Measurements from ENCODE around the gene CD8B. TPM values are rescaled to one million over a fixed set of nuclear protein-coding genes. Genes with fewer than 3 reads are reported as not detected.

Gene CD8B
- polyA plus RNA-seq, 1 of the 3 experiments (the other 2 are of a cell fraction): not detected

DNA sequence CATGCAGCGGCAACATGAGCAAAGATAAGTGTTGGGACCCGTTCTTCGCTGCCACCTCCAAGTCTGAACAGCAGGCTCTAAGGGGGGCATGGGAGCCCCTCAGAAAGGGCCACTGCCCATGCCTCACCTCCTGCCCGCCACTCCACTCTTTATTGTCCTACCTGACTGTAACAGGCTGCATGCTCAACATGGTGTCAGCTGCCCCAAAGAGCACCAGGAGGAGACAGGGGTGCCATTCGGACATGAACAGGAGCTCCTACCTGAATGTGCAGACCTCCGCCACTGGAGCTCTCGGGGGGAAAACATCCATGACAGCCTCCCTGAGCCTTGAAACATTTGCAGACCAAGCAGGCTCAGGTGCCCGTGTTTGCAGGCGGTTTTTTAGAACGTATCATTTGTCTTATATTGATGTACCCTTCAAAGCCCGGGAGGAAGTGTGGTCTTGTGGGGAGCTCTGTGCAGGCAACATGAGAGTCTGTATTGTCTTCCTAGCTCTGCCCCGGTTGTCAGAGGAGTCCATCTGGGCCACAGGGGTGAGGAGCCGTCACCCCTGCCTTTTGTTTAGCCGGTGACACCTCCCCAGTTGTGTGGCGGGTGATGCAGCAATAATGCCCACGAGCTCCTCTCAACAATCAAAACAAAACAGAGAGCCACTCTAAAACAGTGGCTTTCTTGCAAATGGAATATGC is 35.8 kb downstream of the CD8B start (continued):
- TF ChIP-seq JUND (IDR thresholded peaks at IDR 0.05): no peak
- no peak for TF ChIP-seq RXRA (IDR thresholded peaks at IDR 0.05; ENCODE audit: borderline replicate concordance, low read depth)
- TF ChIP-seq GATA2 (CRISPR knock-in tag; IDR thresholded peaks at IDR 0.05): no peak
- no peak for TF ChIP-seq RFX5 (IDR thresholded peaks at IDR 0.05; ENCODE audit: low read length)

DNA sequence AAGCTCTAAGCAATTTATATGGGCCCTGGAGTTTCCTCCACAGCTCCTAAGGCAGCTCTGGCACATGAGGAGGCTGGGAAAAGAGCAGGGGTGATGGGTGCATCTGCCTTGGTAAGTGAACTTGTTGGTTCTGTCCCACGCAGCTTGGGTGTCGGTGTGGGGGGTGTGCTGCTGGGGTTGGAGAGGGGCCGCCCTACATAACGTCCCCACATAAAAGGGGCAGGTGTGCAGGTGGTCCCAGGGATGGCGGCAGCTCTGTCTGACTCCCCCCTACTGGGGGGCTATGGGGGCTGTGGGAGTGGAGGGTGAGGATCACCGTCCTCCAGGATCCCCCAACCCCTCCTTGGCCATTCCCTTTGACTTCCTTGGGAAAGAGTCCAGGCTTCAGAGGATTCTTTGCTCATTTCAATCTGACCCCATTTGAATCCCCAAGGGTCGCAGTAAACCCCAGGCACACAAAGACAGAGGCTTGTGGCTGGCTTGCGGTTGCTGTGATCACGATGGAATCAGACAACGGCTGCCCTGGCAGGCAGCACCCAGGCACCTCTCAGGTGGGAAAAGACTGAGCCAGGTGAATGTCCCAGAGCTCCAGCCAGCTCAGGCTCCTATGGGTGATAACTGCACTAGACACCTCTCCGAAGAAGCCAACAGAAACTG is 36.5 kb downstream of the CD8B start:
- CTCF ChIA-PET: interaction anchor here (1.0 kb wide), 1 partner anchor 16 kb away, joined by 4 read pairs; no protein-coding TSS in a partner anchor
- Histone ChIP-seq H3K27ac (ENCODE audit: low read depth in 2 of 2, low read length in 1 of 2) (no peak overlapping the region), H3K4me2 (no peak overlapping the region), H3K9me3 (no peaks in the 10 kb centered on the region), H3F3A (replicated peaks; ENCODE audit: insufficient read depth) (no peaks in the 10 kb centered on the region), H3K79me2 (ENCODE audit: insufficient read depth) (no peaks in the 10 kb centered on the region), H3K9me2 (no peaks in the 10 kb centered on the region), H2AFZ (ENCODE audit: low read depth) (no peak overlapping the region), H3K4me3 (ENCODE audit: low read depth in 2 of 2, low read length in 1 of 2) (no peak overlapping the region), H3K36me3 (replicated peaks in 1 of 2; ENCODE audit: control insufficient read depth in 1 of 2, insufficient read depth in 2 of 2, low read length in 1 of 2) (no peaks in the 10 kb centered on the region), H3K27me3 (ENCODE audit: insufficient read depth) (peaks cover 20% of the 10 kb centered on the region; the same call in 1 of the 2 replicates), H4K20me1 (ENCODE audit: insufficient read depth) (no peaks in the 10 kb centered on the region), H3K9ac (no peak overlapping the region), H3K4me1 (ENCODE audit: control insufficient read depth in 1 of 2, insufficient read depth in 2 of 2, low read depth in 1 of 2, low read length in 1 of 2) (no peaks in the 10 kb centered on the region)
- DNase-seq: no peak
- TF ChIP-seq RCOR1 (IDR thresholded peaks at IDR 0.05; ENCODE audit: low read length) (no peak), TCF12 (IDR thresholded peaks at IDR 0.05) (no peak), GABPA (IDR thresholded peaks at IDR 0.05; ENCODE audit: low read depth) (no peak), GATA2 (CRISPR knock-in tag; IDR thresholded peaks at IDR 0.05) (no peak), RAD21 (IDR thresholded peaks at IDR 0.05; ENCODE audit: low read length) (no peak), CHD2 (IDR thresholded peaks at IDR 0.05; ENCODE audit: low read length, partially characterized antibody) (no peak), YY1 (IDR thresholded peaks at IDR 0.05; ENCODE audit: low read depth) (no peak), JUND (IDR thresholded peaks at IDR 0.05) (no peak), EZH2phosphoT487 (IDR thresholded peaks at IDR 0.05; ENCODE audit: borderline replicate concordance, low read depth) (no peak), SIN3A (IDR thresholded peaks at IDR 0.05; ENCODE audit: borderline replicate concordance, low read depth, low read length) (no peak), TAF1 (IDR thresholded peaks at IDR 0.05; ENCODE audit: borderline replicate concordance, low read depth, low read length) (no peak)
- TF ChIP-seq, protein P1, sequence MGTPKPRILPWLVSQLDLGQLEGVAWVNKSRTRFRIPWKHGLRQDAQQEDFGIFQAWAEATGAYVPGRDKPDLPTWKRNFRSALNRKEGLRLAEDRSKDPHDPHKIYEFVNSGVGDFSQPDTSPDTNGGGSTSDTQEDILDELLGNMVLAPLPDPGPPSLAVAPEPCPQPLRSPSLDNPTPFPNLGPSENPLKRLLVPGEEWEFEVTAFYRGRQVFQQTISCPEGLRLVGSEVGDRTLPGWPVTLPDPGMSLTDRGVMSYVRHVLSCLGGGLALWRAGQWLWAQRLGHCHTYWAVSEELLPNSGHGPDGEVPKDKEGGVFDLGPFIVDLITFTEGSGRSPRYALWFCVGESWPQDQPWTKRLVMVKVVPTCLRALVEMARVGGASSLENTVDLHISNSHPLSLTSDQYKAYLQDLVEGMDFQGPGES (IDR thresholded peaks at IDR 0.05; ENCODE audit: low read depth, low read length): no peak
- TF ChIP-seq, protein P2, sequence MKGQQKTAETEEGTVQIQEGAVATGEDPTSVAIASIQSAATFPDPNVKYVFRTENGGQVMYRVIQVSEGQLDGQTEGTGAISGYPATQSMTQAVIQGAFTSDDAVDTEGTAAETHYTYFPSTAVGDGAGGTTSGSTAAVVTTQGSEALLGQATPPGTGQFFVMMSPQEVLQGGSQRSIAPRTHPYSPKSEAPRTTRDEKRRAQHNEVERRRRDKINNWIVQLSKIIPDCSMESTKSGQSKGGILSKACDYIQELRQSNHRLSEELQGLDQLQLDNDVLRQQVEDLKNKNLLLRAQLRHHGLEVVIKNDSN (IDR thresholded peaks at IDR 0.05; ENCODE audit: borderline replicate concordance, low read depth): no peak
- TF ChIP-seq, protein P3, sequence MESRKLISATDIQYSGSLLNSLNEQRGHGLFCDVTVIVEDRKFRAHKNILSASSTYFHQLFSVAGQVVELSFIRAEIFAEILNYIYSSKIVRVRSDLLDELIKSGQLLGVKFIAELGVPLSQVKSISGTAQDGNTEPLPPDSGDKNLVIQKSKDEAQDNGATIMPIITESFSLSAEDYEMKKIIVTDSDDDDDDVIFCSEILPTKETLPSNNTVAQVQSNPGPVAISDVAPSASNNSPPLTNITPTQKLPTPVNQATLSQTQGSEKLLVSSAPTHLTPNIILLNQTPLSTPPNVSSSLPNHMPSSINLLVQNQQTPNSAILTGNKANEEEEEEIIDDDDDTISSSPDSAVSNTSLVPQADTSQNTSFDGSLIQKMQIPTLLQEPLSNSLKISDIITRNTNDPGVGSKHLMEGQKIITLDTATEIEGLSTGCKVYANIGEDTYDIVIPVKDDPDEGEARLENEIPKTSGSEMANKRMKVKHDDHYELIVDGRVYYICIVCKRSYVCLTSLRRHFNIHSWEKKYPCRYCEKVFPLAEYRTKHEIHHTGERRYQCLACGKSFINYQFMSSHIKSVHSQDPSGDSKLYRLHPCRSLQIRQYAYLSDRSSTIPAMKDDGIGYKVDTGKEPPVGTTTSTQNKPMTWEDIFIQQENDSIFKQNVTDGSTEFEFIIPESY (IDR thresholded peaks at IDR 0.05; ENCODE audit: borderline replicate concordance, low read depth): no peak
- TF ChIP-seq, protein P4, sequence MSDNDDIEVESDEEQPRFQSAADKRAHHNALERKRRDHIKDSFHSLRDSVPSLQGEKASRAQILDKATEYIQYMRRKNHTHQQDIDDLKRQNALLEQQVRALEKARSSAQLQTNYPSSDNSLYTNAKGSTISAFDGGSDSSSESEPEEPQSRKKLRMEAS (IDR thresholded peaks at IDR 0.05; ENCODE audit: low read depth): no peak
- TF ChIP-seq, protein P5, sequence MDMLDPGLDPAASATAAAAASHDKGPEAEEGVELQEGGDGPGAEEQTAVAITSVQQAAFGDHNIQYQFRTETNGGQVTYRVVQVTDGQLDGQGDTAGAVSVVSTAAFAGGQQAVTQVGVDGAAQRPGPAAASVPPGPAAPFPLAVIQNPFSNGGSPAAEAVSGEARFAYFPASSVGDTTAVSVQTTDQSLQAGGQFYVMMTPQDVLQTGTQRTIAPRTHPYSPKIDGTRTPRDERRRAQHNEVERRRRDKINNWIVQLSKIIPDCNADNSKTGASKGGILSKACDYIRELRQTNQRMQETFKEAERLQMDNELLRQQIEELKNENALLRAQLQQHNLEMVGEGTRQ (IDR thresholded peaks at IDR 0.05; ENCODE audit: borderline replicate concordance, low read depth, low read length): no peak
- TF ChIP-seq, protein P6, sequence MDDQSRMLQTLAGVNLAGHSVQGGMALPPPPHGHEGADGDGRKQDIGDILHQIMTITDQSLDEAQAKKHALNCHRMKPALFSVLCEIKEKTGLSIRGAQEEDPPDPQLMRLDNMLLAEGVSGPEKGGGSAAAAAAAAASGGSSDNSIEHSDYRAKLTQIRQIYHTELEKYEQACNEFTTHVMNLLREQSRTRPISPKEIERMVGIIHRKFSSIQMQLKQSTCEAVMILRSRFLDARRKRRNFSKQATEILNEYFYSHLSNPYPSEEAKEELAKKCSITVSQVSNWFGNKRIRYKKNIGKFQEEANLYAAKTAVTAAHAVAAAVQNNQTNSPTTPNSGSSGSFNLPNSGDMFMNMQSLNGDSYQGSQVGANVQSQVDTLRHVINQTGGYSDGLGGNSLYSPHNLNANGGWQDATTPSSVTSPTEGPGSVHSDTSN (IDR thresholded peaks at IDR 0.05): no peak
- 63% methylated on average over 8 of the region's 11 CpGs for WGBS (ENCODE audit: low lambda C conversion rate)
- POLR2A ChIA-PET: no interaction called here

Data from SK-N-SH (cell line).